ENCODE measurements around the gene MYO9A. TPM values are rescaled to one million over a fixed set of nuclear protein-coding genes. Genes with fewer than 3 reads are reported as not detected.

The MYO9A gene
- total RNA-seq, 2 experiments from 2014 or later, result 15.4 to 19.1 TPM

DNA sequence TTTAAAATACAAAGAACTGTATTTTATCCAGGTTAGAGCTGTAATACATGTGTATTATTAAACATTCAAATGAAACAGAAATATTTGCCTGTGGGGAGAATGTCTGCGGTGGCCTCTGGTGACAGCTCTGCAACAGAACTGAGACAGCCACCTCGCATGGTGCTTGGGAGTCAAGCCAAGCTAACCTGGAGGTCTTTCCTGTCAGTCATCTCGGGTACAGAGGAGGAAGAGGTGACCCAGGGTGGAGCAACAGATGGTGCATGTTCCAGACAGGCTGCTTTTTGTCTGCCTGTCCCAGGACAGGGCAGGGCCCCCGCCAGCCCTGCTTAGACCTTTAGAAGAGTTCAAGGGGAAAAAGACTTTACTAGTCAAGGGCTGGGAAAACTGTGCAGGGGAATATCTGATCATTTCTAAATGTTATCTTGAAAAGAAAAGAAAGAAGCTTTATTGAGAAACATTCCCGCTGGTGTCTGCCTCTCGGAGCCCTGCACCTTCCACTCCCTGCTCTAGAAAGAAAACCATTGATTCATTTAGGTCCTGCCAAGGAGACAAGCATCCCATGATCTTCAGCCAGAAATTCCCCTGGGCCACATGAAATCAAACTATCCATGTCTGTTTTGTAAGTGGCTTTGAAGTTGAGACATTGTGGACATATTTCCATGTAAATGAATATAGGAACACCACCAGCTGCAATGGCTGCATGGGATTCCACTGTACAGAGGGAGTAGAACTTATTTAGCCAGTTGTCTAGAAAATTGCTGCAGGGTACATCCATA lies 313.1 kb downstream of the MYO9A start:
- Mint-ChIP-seq H3K9me3 (no peaks in the 10 kb centered on the region), H3K4me3 (no peak overlapping the region), H3K4me1 (no peaks in the 10 kb centered on the region), H3K27me3 (peaks cover 26% of the 10 kb centered on the region), H3K36me3 (no peaks in the 10 kb centered on the region), H3K27ac (no peak overlapping the region)
- no peak for DNase-seq

DNA sequence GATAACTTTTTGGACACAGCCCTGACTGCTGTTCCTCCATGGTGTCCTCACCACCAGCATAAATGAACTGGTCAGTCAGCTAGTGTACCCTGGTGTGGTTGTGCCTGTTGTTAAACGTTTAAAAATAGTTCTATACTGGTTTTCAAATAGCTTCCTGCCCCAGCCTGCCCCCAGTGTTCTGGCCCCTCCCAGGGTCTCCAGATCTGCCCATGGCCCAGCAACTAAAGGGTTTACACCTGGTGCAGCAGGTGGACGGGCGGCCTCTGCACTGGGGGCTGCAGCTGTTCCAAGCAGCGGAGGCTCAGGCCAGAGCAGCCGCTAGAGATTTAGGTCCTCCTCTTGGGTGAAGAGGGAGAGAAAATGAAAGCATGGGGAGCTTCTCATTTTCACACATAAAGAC lies 313.7 kb downstream of the MYO9A start:
- Mint-ChIP-seq H3K4me3 (no peak overlapping the region), H3K4me1 (no peaks in the 10 kb centered on the region), H3K9me3 (no peaks in the 10 kb centered on the region), H3K36me3 (no peaks in the 10 kb centered on the region), H3K27me3 (peaks cover 28% of the 10 kb centered on the region), H3K27ac (no peak overlapping the region)
- DNase-seq, result no peak

DNA sequence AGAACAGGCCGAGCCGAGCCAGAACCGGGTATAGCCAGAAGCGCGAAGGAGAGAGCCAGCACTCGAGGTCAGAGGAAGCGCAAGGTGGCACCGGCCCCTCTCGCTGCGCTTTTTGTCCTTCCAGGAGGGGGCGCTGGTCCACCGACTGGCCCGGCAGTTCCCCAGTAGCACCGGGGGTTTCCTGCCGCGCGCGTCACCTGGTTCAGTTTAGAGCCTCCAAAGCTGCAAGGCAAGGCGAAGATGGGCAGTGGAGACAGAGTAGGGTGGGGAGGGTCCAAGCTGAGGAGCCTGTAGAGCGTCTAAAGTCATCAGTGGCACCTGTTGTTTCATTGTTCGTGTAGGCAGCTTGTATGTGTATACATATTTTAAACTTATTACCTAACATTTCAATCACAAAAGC lies 315.2 kb downstream of the MYO9A start:
- no peak overlapping the region for H3K27ac Mint-ChIP-seq
- H3K36me3 Mint-ChIP-seq, result no peaks in the 10 kb centered on the region
- no peak overlapping the region for H3K4me3 Mint-ChIP-seq
- H3K9me3 Mint-ChIP-seq, result no peaks in the 10 kb centered on the region
- H3K4me1 Mint-ChIP-seq, result no peaks in the 10 kb centered on the region
- peak; percentile 51 for DNase-seq
- peaks cover 28% of the 10 kb centered on the region for H3K27me3 Mint-ChIP-seq

DNA sequence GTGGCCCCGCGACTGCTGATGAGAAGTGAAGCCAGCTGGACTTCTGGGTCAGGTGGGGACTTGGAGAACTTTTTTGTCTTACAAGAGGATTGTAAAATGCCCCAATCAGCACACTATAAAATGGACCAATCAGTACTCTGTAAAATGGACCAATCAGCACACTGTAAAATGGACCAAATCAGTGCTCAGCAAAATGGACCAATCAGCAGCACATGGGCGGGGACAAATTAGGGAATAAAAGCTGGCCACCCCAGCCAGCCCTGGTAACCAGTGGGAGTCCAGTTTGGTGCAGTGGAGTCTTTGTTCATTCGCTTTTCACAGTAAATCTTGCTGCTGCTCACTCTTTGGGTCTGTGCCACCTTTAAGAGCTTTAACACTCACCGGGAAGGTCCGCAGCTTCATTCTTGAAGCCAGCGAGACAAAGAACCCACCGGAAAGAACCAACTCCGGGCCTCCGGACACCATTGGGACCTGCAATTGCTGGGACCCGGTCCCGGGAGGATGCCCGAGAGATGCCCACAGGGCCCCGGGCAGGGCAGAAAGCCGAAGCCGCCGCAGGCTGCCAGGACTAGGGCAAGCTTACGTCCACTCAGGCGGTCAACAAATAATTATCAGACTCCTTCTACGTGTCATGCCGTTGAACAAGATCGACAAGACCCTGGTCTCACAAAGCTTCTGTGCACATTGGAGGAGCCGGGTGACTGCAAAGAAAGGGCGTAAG lies 315.9 kb downstream of the MYO9A start:
- no peaks in the 10 kb centered on the region for H3K36me3 Mint-ChIP-seq
- DNase-seq, result no peak
- H3K9me3 Mint-ChIP-seq, result no peaks in the 10 kb centered on the region
- H3K27me3 Mint-ChIP-seq, result peaks cover 28% of the 10 kb centered on the region
- no peak overlapping the region for H3K4me3 Mint-ChIP-seq
- no peak overlapping the region for H3K27ac Mint-ChIP-seq
- H3K4me1 Mint-ChIP-seq, result no peaks in the 10 kb centered on the region

DNA sequence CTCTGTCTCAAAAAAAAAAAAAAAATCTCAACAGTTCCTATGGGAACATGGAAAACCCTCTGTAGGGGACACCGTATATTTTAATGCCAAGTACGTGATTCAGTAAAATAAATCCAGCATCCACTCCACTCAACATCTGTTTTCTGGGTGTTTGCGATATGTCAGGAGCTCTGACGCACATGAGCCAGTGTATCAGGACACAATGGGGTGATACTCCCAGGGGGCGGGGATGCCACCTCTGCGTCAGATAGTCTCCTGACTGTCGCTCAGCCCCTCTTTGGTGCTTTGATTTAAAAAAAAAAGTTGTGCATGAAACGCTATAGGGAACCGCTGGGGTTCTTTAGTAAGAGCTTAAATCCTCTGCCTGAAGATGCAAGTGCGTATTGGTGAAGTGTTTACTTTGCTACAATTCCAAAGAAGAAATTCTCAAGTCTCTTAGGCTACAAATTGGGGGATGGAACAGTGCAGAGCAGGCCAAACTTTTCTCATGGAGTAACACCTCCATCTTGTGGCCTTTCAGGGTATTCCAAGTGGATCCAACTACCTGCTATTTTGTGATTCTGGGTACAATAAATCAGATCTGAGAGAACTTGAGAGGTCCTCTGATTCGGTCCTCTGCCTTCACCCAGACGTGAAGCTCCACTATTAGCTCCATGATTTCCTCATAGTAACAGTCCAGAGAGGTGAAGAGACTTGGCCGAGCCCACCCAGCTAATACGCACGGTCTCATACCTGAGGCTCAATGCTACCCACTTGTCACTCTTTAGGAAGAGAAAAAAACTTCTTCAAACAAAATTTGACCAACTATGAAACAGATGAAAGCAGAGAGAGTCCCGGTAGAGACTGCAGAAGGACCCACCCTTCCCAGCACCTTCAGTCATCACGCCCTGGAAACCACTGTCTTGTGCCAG lies 316.9 kb downstream of the MYO9A start:
- peak; percentile 9 for DNase-seq
- H3K9me3 Mint-ChIP-seq, result no peaks in the 10 kb centered on the region
- no peaks in the 10 kb centered on the region for H3K36me3 Mint-ChIP-seq
- no peak overlapping the region for H3K27ac Mint-ChIP-seq
- H3K4me1 Mint-ChIP-seq, result no peaks in the 10 kb centered on the region
- no peak overlapping the region for H3K4me3 Mint-ChIP-seq
- peaks cover 31% of the 10 kb centered on the region for H3K27me3 Mint-ChIP-seq

DNA sequence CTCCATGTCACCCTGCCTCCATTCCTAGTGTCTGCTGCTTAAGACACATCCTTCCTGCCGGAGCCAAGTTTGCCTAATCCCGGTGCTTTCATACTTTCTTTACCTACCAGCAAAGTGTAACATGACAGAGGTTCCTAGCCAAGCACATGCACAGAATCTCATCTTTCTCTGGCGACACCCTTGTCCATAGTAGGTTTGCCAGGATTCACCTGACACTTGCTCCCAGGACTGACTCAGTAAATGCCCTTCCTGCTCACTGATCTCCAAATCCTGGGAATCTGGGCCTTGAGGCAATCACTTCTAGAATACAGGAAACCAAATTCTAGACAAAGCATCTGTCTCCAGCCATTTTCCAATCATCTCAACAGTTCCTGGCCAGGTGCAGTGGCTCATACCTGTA lies 317.8 kb downstream of the MYO9A start:
- DNase-seq, result no peak
- H3K27me3 Mint-ChIP-seq, result peaks cover 31% of the 10 kb centered on the region
- H3K9me3 Mint-ChIP-seq, result no peaks in the 10 kb centered on the region
- H3K4me3 Mint-ChIP-seq, result no peak overlapping the region
- no peaks in the 10 kb centered on the region for H3K4me1 Mint-ChIP-seq
- H3K27ac Mint-ChIP-seq, result no peak overlapping the region
- H3K36me3 Mint-ChIP-seq, result no peaks in the 10 kb centered on the region

DNA sequence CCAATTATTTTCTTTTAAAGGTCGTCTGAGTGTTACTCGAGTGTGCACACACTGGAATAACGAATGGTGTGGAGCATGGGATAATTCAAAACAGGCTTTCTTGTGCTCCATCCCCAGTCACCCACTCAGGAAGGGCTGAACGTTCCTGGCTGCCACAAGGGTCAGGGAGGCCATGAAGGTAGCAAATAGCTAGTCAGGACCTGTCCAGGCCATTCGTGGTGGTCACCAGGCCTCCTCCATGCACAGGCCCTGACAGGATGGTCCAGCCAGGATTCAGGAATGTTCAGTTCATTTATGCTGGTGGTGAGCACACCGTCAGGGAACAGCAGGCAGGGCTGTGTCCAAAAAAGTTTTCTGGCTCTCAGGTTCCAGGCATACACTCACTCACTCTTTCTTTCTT lies 319.3 kb downstream of the MYO9A start:
- Mint-ChIP-seq H3K4me1 (no peaks in the 10 kb centered on the region), H3K27ac (no peak overlapping the region), H3K27me3 (peaks cover 31% of the 10 kb centered on the region), H3K9me3 (no peaks in the 10 kb centered on the region), H3K36me3 (no peaks in the 10 kb centered on the region), H3K4me3 (no peak overlapping the region)
- no peak for DNase-seq

DNA sequence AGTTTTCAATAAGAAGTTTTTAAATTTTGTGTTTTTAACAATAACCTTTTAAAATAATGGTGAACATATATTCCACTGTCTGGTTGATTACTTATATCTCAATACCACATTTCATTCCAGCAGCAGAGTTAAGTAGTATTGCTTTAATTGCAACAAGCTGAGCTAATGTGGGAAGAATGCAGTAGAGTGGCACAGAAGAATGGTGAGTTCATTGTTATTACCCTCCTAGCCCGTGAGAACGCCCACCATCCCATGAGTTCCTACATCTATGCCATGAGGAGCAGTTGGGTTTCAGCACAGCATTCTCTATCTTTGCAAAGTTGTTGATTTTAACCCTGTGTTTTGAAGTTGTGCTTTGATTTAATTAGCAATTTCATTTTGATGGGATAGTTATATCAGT lies 325.4 kb downstream of the MYO9A start:
- H3K27ac Mint-ChIP-seq, result no peak overlapping the region
- no peak overlapping the region for H3K4me3 Mint-ChIP-seq
- no peaks in the 10 kb centered on the region for H3K9me3 Mint-ChIP-seq
- H3K27me3 Mint-ChIP-seq, result peaks cover 4% of the 10 kb centered on the region
- no peak for DNase-seq
- H3K4me1 Mint-ChIP-seq, result no peaks in the 10 kb centered on the region
- no peaks in the 10 kb centered on the region for H3K36me3 Mint-ChIP-seq

DNA sequence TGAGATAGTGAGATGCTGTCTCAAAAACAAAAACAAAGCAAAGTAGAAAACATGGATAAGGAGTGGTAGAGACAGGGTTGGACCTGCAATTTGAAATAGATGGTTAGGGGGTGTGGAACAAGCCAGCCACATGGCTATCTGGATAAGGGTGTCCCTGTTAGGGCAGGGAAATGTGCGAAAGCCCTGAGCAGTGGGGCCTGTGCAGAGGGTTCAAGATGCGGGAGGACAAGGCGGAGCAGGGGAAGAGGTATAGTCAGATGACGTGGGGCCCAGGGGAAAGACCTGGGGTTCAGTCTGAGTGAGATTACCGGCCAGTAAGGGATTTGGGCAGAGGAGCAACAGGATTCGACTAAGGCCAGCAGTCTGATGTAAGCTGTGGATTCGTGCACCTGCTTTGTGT lies 326.0 kb downstream of the MYO9A start:
- H3K4me3 Mint-ChIP-seq, result no peak overlapping the region
- H3K36me3 Mint-ChIP-seq, result no peaks in the 10 kb centered on the region
- H3K27me3 Mint-ChIP-seq, result peaks cover 4% of the 10 kb centered on the region
- H3K9me3 Mint-ChIP-seq, result no peaks in the 10 kb centered on the region
- no peak for DNase-seq
- H3K27ac Mint-ChIP-seq, result no peak overlapping the region
- H3K4me1 Mint-ChIP-seq, result no peaks in the 10 kb centered on the region

DNA sequence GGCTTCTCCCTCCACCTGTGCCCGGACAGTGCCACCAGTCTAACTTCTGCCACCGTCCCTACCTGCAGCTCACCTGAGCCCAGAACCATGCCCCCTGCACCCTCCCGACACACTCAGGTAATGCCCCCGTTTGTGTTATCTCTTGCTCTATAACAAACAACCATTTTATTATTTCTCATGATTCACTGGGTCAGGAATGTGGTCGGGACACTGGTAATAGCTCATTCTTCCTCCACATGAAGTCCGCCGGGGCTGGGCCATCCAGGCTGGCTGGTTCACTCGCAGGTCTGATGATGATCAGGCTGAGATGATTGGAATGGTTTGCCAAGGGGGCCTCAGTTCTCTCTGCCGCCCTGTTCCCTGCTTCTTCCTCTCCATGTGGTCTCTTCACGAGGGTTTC lies 327.9 kb downstream of the MYO9A start:
- no peaks in the 10 kb centered on the region for H3K36me3 Mint-ChIP-seq
- H3K4me1 Mint-ChIP-seq, result no peaks in the 10 kb centered on the region
- no peak overlapping the region for H3K27ac Mint-ChIP-seq
- H3K9me3 Mint-ChIP-seq, result no peaks in the 10 kb centered on the region
- no peak overlapping the region for H3K4me3 Mint-ChIP-seq
- peaks cover 13% of the 10 kb centered on the region for H3K27me3 Mint-ChIP-seq
- DNase-seq, result no peak

DNA sequence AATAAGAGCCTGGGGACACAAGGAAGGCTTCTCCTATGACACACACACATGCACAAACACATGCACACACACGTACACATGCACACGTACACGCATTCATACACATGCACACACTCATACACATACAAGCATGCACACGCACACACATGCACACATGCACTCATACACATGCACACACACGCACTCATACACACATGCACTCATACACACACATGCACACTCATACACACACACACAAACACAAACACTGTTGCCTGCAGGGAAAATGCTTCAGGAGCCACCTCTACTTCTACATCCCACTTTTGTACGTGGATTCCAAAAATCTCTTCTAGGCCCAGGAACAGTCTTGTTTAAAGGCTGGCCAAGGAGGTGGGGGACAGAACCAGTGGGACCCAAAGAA lies 328.3 kb downstream of the MYO9A start:
- Mint-ChIP-seq H3K4me3 (no peak overlapping the region), H3K27me3 (peaks cover 15% of the 10 kb centered on the region), H3K4me1 (no peaks in the 10 kb centered on the region), H3K36me3 (no peaks in the 10 kb centered on the region), H3K9me3 (no peaks in the 10 kb centered on the region), H3K27ac (no peak overlapping the region)
- no peak for DNase-seq

DNA sequence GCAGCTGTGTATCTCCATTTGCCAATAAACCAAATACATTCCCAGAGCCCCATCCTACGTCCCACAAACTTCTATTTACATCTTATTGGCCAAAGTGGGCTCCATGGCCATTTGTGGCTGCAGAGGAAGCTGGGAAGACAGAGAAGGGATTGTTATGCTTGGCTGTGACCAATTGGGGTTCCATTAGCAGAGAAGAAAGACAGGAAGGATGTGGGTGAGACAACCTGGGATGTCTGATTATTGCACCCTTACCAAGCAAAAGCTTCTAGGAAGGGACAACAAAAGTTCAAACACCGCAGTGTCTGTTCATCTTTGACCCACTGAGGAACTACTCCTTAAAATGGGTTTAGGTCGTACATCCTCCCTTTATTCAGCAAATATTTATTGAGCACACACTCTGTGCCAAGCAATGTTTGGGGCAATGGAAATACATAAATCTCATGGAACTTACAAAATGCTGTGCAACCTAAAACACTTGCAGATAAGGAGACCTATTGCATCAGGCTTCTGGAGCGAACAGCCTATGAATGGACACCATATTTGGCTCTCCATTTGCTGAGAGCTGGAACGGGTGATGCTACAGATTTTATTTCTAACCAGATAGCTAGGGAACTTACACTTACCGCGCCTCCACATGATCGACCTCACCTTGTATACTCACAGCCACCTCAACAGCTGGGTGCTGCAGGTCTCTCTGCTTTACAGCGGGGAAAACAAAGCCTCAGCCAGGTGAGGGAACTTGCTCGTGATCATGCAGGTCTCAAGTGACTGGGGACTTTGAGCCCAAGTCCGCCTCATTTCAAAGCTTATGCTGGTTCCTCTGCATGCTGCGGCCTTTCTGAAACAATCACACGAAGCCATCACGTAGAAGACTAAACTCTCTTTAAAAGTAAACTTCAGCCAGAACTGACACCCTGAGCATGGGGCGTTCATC lies 329.0 kb downstream of the MYO9A start:
- Mint-ChIP-seq H3K4me3 (no peak overlapping the region), H3K36me3 (no peaks in the 10 kb centered on the region)

DNA sequence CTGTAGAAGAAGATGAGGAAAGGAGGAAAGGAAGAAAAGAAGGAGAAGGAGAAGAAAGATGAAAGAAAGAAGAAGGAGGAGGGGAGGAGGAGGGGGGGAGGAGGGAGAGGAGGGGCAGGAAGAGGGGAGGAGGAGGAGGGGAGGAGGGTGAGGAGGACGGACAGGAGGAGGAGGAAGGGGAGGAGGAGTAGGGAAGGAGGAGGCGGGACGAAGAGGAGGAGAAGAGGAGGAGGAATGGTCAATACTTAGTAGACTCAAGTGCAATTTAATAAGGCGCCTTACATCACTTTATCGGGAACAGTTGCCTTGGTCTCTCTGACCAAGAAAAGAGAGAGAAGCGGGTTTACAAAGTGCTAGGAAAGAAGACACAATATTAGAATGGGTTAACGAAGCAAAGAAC lies 331.3 kb downstream of the MYO9A start:
- Mint-ChIP-seq H3K36me3 (no peaks in the 10 kb centered on the region), H3K4me1 (no peaks in the 10 kb centered on the region), H3K27me3 (peaks cover 16% of the 10 kb centered on the region), H3K4me3 (no peak overlapping the region), H3K9me3 (no peaks in the 10 kb centered on the region), H3K27ac (no peak overlapping the region)
- DNase-seq, result no peak

More for the DNA sequence above, 329.0 kb downstream of the MYO9A start:
- H3K4me1 Mint-ChIP-seq, result no peaks in the 10 kb centered on the region
- H3K27me3 Mint-ChIP-seq, result peaks cover 15% of the 10 kb centered on the region
- H3K27ac Mint-ChIP-seq, result no peak overlapping the region
- no peak for DNase-seq
- no peaks in the 10 kb centered on the region for H3K9me3 Mint-ChIP-seq

DNA sequence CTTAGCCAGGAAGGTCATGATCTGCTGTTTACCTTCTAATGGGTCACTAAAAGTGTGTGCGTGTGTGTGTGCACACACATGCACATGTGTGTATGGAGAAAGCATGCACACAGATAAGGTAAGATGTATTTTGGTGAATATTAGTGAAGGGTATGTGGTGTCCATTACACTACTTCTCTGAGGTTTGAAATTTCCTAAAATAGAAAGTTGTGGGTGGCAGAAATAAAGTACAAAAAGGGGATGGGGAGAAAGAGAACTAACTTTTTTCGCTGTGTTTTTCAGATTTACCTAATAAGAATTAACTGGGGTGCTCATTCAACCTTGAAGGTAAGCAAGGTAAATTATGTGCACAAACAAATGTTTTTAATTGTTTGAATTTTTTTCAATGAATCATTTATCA lies 332.0 kb downstream of the MYO9A start:
- peaks cover 1% of the 10 kb centered on the region for H3K4me1 Mint-ChIP-seq
- no peaks in the 10 kb centered on the region for H3K9me3 Mint-ChIP-seq
- no peak for DNase-seq
- no peak overlapping the region for H3K4me3 Mint-ChIP-seq
- H3K27ac Mint-ChIP-seq, result no peak overlapping the region
- peaks cover 19% of the 10 kb centered on the region for H3K27me3 Mint-ChIP-seq
- no peaks in the 10 kb centered on the region for H3K36me3 Mint-ChIP-seq
